OCI-M2 (cell line): ENCODE results near the gene NRP1.

Experiments
- DNase-seq: peaks from one replicate; lab custom pipeline; 2025; ENCODE audit not compliant: unreplicated experiment; lab: John Stamatoyannopoulos, UW

The NRP1 gene

DNA sequence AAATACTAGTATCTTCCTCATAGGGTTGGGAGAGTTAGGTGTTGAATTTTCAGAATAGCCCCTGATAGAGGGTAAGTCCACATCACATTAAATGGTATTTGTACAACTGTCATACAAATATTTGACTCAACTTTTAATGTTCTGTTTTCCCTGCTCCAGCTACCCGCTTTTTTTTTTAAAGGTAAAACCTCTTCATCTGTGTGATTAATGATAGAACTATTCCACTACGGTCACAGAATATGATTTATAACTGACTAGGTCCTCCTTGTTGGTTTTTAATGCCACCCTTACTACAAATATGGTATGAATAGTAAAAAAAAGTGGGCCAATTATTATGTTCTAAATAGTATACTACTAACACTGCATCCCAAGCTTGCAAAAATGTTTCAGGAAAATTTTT lies 15.6 kb upstream of the NRP1 start:
- DNase-seq, result no peak

DNA sequence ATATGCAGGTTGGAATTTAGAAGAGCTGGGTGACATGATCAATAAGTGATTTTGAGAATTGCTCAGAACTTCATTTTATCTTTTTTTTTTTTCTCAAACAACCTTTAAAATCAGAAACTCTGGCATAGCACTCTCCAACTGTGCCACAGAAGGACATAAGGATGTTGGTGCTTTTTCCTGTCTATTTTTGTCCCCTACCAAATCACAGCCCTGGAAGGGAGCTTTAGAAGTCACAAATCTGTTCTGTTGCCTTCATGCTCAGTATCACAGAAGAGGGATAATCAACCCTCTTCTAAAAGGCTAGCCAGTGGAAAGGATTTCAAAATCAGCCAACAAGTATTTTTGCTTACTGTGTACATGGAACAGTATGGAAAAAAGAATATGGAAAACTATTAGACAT lies 14.8 kb upstream of the NRP1 start:
- no peak for DNase-seq

DNA sequence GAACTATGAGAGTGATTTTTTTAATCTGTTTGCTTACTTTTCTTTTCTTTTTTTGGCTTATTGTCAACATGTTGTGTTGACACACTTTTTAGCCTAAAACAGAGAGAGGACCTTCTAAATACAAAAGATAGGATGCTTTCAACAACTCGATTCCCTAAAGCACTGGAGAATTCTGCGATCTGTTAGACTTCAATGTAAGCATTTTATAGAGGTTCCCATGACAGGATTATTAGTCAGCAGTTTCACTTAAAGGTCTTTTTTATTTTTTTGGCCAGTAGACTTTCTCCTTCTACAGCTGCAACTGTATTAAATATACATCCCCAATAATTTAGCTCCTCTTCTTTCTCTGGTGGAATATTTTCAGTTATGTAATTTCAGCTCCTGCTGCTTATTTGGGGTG lies 12.7 kb upstream of the NRP1 start:
- DNase-seq, result no peak

DNA sequence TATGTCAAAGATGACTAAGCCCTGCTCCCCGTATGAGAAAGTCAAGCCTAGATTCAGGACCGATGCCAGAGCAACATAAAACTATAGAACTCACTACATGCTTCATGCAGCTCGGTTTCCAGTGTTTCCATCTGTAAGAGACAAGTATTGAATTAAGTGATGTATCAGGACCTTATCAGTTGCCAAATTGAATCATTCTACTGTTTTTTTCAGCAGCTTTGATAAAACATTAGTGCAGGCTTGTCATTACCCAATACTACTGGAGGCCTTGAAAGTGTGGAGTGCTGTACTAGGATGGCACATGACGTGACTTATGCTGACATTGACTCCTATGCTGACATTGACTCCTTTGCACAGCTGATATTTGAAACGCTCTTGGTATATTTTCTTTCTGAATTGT lies 10.8 kb upstream of the NRP1 start:
- no peak for DNase-seq

DNA sequence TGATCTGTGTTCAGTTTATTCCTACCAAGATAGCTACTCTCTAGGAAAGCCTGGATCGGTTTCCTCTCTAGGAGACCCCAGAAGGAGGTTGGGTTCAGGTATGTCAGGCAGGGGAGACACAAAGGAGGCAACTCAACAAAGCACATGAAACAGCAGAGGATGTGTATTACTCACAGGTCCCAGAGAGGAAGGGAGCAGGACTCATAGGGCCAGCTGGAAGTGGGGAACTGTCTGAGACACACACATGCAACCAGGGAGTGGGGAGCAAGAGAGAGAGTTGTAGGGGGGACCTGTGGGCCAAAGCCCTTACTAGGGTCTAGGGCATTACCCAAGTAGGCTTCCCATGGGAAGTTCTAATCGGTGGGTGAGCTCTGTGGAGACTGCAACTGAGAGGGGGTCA lies 10.2 kb upstream of the NRP1 start:
- no peak for DNase-seq

DNA sequence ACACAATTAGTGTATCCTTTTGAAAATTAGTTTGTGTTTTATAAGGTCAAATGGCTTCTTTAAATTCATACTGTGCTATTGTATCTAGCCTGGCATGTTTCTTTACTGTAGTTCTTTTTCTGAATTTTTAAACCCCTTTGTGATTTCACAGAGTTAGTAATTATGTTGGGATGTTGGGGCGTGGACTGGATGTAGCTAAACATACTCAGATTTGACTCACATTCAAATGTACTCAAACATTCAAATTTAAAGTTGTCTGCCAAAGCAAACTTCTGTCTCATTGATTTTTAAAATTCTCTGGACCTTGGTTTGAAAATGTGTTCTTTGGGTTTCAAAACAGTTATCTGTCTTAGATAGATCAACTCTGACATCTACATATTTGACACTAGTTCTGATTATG lies 7.2 kb upstream of the NRP1 start:
- DNase-seq, result no peak

DNA sequence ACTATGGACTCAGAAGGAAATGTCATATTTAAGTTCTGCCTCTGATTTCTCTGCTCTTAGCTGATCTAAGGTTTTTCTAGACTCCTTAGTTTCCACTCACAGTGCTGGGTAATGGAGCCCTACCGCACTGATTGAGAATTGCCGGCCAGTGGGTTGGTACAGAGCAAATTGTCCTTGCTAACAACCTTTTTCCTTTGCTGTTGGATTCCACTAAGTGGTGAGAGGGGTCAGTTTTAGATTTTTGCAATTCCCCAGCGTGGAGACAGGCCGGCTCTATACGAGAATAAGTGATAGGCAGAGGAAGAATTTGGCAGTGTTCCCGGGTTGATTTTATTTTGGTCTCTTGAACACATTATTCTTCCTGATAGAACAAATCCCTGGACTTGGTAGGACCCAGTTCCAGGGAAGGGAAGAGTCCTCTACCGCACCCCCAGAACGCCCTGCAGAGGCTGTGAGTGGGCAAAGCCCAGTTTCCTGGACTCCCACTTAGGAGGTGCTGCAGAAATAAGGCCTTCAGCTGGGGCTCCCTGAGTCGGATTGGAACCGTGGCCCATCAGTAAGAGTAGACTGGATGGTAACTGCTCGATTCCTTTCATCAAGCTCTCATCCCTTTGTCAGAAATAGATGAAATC lies 3.0 kb upstream of the NRP1 start:
- no peak for DNase-seq

DNA sequence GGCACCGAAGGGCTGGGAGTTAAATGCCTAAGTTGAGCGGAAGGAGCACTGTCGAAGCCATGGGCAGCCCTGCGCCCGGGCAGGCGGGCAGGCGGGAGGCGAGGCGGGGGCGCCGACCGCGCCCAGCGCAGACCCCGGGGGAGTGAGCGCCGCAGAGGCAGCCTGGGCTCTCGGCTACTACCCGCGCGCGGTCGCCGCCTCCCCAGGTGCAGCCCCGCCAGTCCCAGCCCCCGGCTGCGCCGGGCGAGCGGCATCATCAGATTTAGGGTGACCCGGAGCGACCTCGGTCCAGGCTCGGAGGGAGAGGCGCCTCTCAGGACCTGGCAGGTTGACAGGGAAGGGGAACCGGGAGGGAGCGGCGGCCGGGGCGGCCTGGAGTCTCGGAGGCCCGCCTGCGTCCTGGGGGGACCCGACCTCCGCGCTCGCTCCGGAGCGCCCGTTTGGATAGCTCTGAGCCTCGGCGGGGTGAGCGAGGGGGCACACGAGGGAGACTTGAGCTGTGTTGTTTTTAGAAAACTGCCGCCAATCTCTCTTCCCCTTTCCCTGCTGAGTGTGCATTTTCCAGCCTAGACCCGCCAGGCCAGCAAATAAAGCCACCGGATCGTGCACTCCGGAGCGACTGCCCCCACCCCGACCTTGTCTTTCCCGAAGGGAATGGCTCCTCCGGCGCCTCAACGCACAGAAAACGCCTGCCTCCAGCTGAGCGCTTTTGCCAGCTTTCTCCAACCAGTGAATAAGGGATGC lies 2.3 kb upstream of the NRP1 start:
- no peak for DNase-seq

DNA sequence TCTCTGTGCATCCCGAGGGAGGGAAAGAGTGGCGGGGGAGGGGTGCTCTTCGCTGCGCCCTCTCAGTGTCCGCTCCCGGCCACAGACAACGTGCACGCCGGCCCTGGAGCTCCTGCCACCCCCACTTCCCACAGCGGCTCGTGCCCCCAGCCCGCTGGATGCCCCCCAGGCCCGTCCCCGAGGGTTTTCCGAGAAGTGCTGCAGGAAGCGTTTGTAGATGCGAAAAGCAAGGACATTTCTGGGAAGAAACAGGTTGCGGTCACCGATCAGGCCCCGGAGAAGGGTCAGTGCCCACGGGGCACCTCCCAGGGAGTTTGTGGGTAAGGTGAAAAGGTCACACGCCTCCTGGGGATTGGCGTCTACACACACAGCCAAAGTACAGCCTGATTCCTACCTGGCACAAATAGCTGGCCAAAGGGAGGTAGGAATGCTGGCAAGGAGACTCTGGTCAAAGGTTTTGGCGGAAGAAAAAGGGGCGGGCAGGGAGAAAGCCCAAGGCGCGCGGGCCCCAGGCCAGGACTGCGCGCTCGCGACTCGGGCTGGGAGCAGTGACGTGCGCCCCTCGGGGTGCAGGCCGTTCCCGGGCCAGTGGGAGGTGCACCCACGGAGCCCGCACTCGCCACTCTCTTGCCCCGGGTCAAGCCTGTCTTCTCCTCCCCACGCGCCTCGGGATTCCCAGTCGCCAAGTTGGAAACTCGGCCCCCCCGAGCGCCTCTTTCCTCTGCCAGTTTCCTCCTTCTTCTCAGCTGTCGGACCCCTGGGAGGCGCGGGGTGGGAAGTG lies 1.5 kb upstream of the NRP1 start:
- no peak for DNase-seq

DNA sequence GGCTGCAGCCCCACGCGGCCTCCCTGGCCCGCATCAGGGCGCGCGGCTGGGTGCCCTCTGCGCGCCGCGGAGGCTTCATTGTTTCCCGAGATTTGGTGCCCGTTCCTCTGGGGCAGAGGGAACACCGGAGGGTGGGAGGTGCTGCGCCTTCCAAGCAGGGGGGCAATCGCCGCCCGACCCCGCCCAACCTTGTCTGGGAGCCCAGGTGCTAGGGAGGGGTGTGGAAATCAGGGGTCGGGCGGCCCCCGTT lies 1.0 kb upstream of the NRP1 start:
- no peak for DNase-seq

DNA sequence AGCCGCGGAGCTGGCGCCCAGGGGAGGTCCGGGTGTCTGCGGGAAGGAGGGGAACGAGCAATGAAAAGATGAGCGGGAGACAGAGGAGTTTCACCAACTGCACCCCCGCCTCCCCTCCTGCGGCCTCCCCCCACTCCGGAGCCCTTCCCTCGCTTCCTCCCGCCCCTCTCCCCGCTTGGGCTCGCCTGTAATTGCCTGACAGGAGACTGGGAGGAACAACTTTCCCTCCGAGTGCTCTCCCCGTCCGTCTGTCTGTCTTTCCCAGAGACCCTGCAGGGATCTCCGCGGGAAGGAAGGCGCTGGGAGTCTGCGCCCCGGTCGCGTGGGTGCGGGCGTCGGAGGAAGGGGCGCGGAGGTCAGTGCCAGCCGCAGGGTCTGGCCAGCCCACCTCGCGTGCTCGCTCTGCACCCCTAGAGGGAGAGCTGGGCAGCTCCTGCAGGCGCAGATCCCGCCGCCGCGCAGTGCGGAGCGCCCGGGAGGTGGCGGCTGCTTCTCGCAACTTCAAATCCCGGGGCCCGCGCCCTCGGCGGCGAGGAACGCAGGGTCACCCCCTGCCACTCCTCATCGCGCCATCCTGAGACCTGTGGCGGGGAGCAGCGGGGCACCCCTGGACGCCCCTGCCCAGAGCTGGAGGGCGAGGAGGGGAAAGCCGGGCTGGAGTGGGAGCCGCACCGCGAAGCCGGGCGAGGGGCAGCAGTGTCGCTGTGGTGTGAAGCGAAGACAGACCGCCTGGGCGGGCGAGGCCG lies 511 bp upstream of the NRP1 start:
- DNase-seq, result no peak

DNA sequence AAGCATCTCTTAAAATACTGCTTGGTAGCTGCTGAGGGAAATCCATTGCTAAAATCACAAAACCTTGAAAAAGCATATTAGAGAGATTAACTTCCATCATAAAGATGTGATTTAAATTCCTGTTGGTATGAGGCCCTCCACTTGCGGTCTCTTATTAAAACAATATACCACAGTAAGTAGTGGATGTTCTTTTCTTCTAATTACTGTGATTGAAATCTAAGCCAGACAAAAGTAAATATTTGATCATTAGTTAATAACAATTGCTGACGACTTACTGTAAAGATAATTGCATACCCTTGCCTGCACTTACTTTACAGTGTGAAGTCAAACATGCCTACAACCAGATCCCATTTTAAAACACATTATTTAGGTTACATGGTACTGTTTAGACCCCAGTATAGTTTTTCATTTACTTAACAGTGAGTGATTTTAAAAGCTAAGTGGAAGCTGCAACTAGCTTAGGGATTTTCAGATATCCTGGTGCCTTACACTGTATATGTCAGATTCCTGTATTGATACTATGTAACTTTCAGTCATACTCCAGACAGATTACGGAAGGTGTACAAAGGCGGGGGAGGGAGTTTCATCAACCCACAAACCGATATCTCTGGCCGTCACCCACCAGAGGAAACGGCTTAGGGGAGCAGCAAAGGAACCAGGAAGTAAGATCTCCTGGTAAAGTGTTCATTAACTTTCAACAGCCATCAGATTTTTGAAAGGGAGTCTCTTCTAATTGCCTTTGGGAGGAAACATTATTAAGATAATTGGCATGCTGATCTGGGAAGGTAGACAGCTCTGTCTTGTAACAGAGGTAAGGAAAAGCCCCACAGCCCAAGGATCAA lies 986 bp downstream of the NRP1 start:
- DNase-seq, result no peak

DNA sequence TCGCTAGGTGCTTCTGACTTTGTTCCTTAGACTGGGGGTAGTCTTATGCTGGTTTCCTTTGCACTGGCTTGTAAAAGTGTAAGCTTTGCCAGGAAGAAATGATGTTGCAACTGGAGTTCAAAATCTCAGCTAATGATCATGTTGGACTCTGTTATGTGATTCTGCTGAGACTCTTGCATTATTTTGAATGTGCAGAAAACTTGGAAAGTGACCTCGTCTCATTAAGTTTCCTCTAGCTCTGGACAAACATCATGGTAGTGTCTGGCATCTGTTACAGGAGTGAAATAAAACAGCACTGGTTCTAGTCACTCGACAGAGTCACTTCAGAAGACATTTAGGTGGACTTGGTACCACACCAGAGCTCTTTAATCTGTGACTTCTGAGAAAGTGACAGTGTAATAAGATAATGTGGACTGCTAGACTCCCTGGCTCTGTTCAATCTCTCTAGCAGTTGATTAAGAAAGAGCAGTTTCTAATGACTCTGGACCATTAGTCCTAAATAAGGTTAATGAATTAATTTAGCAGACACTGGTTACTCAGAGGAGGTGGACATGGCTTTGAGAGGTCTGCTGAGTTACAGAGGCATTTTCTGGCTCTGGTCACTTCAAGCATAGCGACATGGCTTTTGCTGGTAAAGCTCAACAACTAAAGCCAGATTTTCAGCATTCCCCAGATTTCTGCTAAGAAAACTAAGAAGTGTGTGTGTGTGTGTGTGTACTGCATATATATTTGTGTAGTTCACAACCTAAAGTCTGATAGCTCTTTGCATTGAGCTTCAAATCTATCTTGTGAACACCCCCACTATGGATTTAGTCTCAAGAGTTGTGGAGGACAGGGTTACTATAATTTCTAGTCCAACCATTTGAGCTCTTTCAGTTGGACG lies 2.0 kb downstream of the NRP1 start:
- no peak for DNase-seq

DNA sequence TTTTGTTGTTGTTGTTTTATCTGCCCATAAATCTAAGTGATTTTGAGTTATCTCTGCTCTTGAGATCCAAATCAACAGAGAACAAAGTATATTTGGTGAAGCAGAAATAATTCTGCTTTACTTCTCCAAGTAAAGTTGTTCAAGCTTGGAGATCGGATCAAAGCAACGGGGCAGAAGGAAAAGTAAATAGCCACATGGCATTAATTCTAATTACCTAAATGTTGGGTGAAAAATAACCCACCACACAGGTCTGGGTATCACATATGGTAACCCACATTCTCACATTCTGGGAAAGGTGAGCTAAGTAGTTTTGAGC lies 3.1 kb downstream of the NRP1 start:
- DNase-seq, result no peak

DNA sequence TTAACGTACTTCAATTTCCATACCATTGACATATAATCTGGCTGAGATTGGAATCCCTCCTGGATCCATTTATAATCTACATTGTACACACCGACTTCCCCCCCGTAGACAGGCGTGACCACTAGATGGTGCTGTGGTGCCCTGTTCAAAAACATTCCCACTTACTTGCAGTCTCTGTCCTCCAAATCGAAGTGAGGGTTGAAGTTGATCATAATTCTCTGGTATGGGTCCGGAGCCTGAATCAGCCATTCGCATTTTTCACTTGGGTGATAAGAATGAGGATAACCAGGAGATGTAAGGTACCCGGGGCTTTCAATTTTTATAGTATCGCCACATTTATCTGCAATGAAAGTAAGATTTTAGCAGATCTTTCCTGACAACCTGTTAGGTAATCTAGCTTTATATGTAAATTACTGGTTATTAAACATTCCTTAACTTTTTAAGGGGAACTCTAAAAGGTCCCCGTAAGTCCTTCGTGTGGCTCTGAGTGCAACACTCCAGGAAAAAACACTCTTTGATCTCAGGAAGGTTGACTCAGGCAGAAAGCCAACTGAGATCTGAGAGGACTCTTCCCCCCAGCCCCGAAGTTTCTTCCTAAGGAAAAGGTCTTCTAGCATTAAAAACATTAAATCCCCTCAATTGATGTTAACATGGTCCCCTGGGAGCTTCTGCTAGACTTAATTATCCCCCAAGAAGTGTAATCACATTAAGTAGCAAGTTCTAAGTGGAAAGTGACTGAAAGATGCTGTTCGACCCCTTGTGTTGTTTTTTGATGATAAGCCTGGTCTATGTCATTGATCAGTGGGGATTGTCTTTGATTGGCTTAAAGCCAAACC lies 3.7 kb downstream of the NRP1 start:
- DNase-seq, result peak; percentile 3

DNA sequence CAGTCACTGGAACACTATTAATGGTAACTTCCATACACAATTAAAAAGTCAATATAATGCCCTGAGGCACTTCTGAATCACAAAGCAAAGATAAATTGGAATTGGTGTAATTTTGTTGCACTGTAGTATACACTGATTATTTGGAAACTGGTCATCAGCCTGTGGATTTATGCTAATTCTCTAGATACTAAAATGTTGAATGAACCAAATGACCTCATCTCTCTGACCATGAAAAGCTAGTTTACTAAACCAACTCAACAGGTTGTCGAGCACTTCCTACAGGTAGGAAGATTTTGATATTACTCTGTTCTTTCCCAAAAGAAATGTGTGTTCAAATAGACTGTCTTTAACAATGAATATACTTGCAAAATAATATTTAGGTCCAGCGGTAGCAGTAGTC lies 5.3 kb downstream of the NRP1 start:
- no peak for DNase-seq

DNA sequence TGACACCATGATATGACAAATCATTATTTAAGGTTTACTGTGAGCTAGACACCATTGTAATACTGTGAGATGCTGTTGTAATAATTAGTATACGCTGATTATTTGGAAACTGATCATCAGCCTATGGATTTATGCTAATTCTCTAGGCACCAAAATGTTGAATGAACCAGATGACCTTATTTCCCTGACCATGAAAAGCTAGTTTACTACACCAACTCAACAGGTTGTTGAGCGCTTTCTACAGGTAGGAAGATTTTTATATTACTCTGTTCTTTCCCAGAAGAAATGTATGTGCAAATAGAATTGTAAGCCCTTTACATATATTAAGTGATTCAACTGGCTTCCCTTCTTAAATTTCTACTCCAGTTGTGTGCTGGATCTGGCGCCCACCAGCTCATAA lies 6.2 kb downstream of the NRP1 start:
- DNase-seq, result no peak

DNA sequence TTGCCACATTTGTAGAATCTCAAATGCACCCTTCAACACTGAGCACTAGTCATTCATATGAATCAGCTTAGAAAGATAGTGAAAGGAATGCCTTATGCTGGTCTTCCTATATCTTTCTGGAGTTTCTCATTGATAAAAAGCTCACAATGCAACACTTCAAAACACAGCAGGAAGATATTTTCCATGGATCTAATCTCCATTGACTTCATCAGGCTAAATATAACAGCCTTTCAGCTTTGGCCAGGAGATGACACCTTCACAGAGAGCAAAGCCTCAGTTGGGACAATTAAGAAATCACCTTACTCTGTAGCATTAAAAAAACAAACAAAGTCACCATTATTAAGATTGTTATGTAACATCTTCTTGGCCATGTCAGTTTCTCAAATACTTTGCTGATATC lies 6.7 kb downstream of the NRP1 start:
- DNase-seq, result no peak

DNA sequence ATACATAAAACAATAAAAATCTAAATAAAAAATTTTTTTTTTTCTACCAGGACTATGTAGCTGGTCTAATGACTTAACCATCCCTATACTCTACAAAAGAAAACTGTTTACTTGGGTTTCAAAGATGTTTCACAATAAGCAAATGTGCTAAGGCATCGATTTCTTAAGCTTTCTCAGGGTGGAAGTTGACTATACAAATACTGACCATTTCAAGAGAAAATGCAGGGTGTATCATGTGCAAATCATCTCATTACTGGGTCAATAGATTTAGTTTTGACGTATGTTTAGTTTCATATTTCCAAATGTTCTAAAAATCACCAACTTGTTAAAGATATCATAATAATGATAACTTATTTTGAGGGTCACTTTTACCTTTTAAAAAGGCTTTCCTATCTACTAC lies 7.5 kb downstream of the NRP1 start:
- no peak for DNase-seq
